Neural cell (in vitro differentiated cells): ENCODE data around the gene SRP14. TPM values are rescaled to one million over a fixed set of nuclear protein-coding genes. Genes with fewer than 3 reads are reported as not detected.

Experiments used
- H2AFZ ChIP-seq: fragments of 200-600, 300-800 bp; sonication (generic), shearing (Covaris generic); 2 replicates; pipeline ENCODE4 v1.6.0; 2014; ENCODE audit warnings: low read depth, mild to moderate bottlenecking, antibody characterized with exemption, low read length, moderate library complexity
- H3F3A ChIP-seq: fragments of 200-600 bp; shearing (Covaris generic); 2 replicates; pipeline ENCODE4 v1.6.1; 2016; ENCODE audit warnings: mild to moderate bottlenecking, moderate library complexity, mixed read lengths, antibody characterized with exemption, low read length; ENCODE audit not compliant: insufficient read depth, poor library complexity, severe bottlenecking
- H3K27ac ChIP-seq: fragments of 200-600, 300-800 bp; sonication (generic), shearing (Covaris generic); 2 replicates; pipeline ENCODE4 v1.5.1; 2014; ENCODE audit warnings: mild to moderate bottlenecking, low read length, moderate library complexity
- H3K27me3 ChIP-seq: fragments of 300-800, 200-600 bp; sonication (generic), shearing (Covaris generic); 2 replicates; pipeline ENCODE4 v1.6.0; 2014; ENCODE audit warnings: mild to moderate bottlenecking, low read depth, low read length, moderate library complexity; ENCODE audit not compliant: insufficient read depth
- H3K36me3 ChIP-seq: fragments of 300-800, 200-600 bp; sonication (generic), shearing (Covaris generic); 2 replicates; pipeline ENCODE4 v1.5.1; 2014; ENCODE audit warnings: mild to moderate bottlenecking, antibody characterized with exemption, low read length, moderate library complexity; ENCODE audit not compliant: insufficient read depth
- H3K4me2 ChIP-seq: fragments of 300-800, 200-600 bp; sonication (generic), shearing (Covaris generic); 2 replicates; pipeline ENCODE4 v1.6.0; 2014; ENCODE audit warnings: mild to moderate bottlenecking, low read length
- H3K4me3 ChIP-seq: fragments of 300-800, 200-600 bp; sonication (generic), shearing (Covaris generic); 2 replicates; pipeline ENCODE4 v1.5.1; 2014; ENCODE audit warnings: mild to moderate bottlenecking, low read length, moderate library complexity
- H3K79me2 ChIP-seq: fragments of 200-600 bp; shearing (Covaris generic); replicated peaks from 2 replicates; pipeline ENCODE4 v1.6.0; 2014; ENCODE audit warnings: mild to moderate bottlenecking, low read length, moderate library complexity; ENCODE audit not compliant: insufficient read depth
- H3K9ac ChIP-seq: fragments of 300-800, 200-600 bp; sonication (generic), shearing (Covaris generic); 2 replicates; pipeline ENCODE4 v1.6.1; 2016; ENCODE audit warnings: mild to moderate bottlenecking, low read length, mixed read lengths
- H3K9me2 ChIP-seq: fragments of 200-600 bp; shearing (Covaris generic); 2 replicates; pipeline ENCODE4 v1.6.1; 2016; ENCODE audit warnings: mild to moderate bottlenecking, low read length, mixed read lengths; ENCODE audit not compliant: insufficient read depth
- H3K9me3 ChIP-seq: fragments of 200-600, 300-800 bp; sonication (generic), shearing (Covaris generic); 2 replicates; pipeline ENCODE4 v1.6.1; 2016; ENCODE audit warnings: mild to moderate bottlenecking, mixed run types, low read length, moderate library complexity, mixed read lengths
- H4K20me1 ChIP-seq: fragments of 200-600 bp; shearing (Covaris generic); 2 replicates; pipeline ENCODE4 v1.6.1; 2016; ENCODE audit warnings: mild to moderate bottlenecking, mixed run types; ENCODE audit not compliant: insufficient read depth
- CTCF ChIP-seq: fragments of 450-650 bp; IDR thresholded peaks from 2 replicates; pipeline ENCODE4 v1.5.1; 2014; ENCODE audit warnings: antibody characterized with exemption, mild to moderate bottlenecking, moderate library complexity; ENCODE audit not compliant: poor library complexity, severe bottlenecking
- EP300 ChIP-seq: fragments of 450-650 bp; conservative IDR thresholded peaks from 2 replicates; pipeline ENCODE4 v1.6.1; 2014; ENCODE audit warnings: antibody characterized with exemption, mild to moderate bottlenecking, moderate library complexity; ENCODE audit not compliant: poor library complexity, severe bottlenecking
- EZH2 ChIP-seq: fragments of 200-600, 300-800 bp; shearing (Covaris generic), sonication (generic); IDR thresholded peaks from 2 replicates; pipeline ENCODE4 v1.6.1; 2014; ENCODE audit warnings: antibody characterized with exemption, low read length, borderline replicate concordance, mild to moderate bottlenecking; ENCODE audit not compliant: insufficient read depth, poor library complexity, severe bottlenecking
- MXI1 ChIP-seq: fragments of 450-650 bp; conservative IDR thresholded peaks from 2 replicates; pipeline ENCODE4 v1.6.1; 2014; ENCODE audit warnings: antibody characterized with exemption, mild to moderate bottlenecking; ENCODE audit not compliant: poor library complexity, severe bottlenecking
- POLR2AphosphoS5 ChIP-seq: IDR thresholded peaks from 2 replicates; pipeline ENCODE4 v1.6.1; 2012
- RAD21 ChIP-seq: fragments of 450-650 bp; conservative IDR thresholded peaks from 2 replicates; pipeline ENCODE4 v1.6.1; 2014; ENCODE audit warnings: antibody characterized with exemption, mild to moderate bottlenecking, moderate library complexity
- REST ChIP-seq: IDR thresholded peaks from 2 replicates; pipeline ENCODE4 v1.6.1; 2012; ENCODE audit warnings: borderline replicate concordance
- SMC3 ChIP-seq: fragments of 450-650 bp; conservative IDR thresholded peaks from 2 replicates; pipeline ENCODE4 v1.6.1; 2014; ENCODE audit warnings: antibody characterized with exemption, mild to moderate bottlenecking, moderate library complexity; ENCODE audit not compliant: poor library complexity
- TAF1 ChIP-seq: IDR thresholded peaks from 2 replicates; pipeline ENCODE4 v1.6.1; 2012; ENCODE audit warnings: low read depth
- polyA plus RNA-seq: library from polyadenylated mRNA; depleted of rRNA; stranded (reverse); fragments of >200 nt; gene quantifications from 2 replicates; pipeline ENCODE4 v1.2.3, GENCODE V29; 2014

SRP14 gene
- polyA plus RNA-seq, 1 donor from 2014 or later = 490 TPM

GRCh38 chr15:40031300-40031699 is 7.7 kb downstream of the SRP14 start:
- Histone ChIP-seq H3K9ac (no peak overlapping the region), H3K27me3 (no peaks in the 10 kb centered on the region), H3K4me3 (no peak overlapping the region), H2AFZ (no peak overlapping the region), H3K9me2 (no peaks in the 10 kb centered on the region), H3K27ac (no peak overlapping the region), H3F3A (peaks cover 3% of the 10 kb centered on the region), H4K20me1 (no peaks in the 10 kb centered on the region), H3K9me3 (no peaks in the 10 kb centered on the region), H3K36me3 (peaks cover 12% of the 10 kb centered on the region), H3K4me2 (no peak overlapping the region), H3K79me2 (no peaks in the 10 kb centered on the region)
- TF ChIP-seq SMC3 = no peak
- TF ChIP-seq EZH2 = no peak
- no peak for TF ChIP-seq RAD21
- no peak for TF ChIP-seq POLR2AphosphoS5
- TF ChIP-seq EP300 = no peak
- TF ChIP-seq TAF1 = no peak
- no peak for TF ChIP-seq MXI1
- TF ChIP-seq CTCF = no peak
- no peak for TF ChIP-seq REST

GRCh38 chr15:40029979-40030893 is 8.7 kb downstream of the SRP14 start:
- H3K4me2 ChIP-seq = no peak overlapping the region
- H3K9ac ChIP-seq = no peak overlapping the region
- H3K9me3 ChIP-seq = no peaks in the 10 kb centered on the region
- peaks cover 10% of the 10 kb centered on the region for H3K36me3 ChIP-seq
- H3K9me2 ChIP-seq = no peaks in the 10 kb centered on the region
- H3K27me3 ChIP-seq = no peaks in the 10 kb centered on the region
- TF ChIP-seq REST (no peak), CTCF (peak; percentile 28), SMC3 (peak; percentile 13)
- no peak overlapping the region for H2AFZ ChIP-seq
- H3K4me3 ChIP-seq = no peak overlapping the region
- H3F3A ChIP-seq = peaks cover 3% of the 10 kb centered on the region
- H3K79me2 ChIP-seq = no peaks in the 10 kb centered on the region
- H3K27ac ChIP-seq = no peak overlapping the region
- no peaks in the 10 kb centered on the region for H4K20me1 ChIP-seq
